Testis (tissue), 2 donors: Measurements from ENCODE around the gene KRTAP2-3.

Experiments
- POLR2A ChIP-seq: fragments of 450-650 bp; IDR thresholded peaks from one replicate; pipeline ENCODE4 v1.6.1; 2017; ENCODE audit warnings: antibody characterized with exemption, mild to moderate bottlenecking, moderate library complexity
- TF ChIP-seq, protein P1 (sequence below), 3 experiments: fragments of 450-650 bp in 2 of 3; fragments of 200-600 bp in 1 of 3; sonication (generic) in 1 of 3; IDR thresholded peaks; one replicate each; pipeline ENCODE4 v1.5.1; 2016 to 2019; ENCODE audit warnings: antibody characterized with exemption in 3 of 3, mild to moderate bottlenecking in 2 of 3, moderate library complexity in 1 of 3

DNA sequence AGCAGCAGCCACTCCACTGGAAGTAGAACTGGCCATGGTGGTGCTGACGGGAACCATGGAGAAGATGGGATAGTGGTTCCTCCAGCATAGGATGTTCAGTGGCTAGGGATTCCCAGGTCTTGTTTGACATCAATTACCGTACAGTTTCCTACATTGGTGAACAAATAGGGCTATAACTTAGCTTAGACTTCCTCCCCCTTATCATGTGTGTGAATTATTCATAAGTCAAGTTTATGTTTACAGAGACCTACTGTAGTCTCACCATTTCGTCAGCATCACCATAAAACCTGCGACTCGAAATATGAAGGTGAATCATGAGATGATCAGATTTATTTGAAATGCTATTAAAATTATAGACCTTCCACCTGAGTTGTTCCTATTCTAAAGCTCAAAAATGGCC lies 1.2 kb downstream of the KRTAP2-3 start:
- TF ChIP-seq, protein P1, sequence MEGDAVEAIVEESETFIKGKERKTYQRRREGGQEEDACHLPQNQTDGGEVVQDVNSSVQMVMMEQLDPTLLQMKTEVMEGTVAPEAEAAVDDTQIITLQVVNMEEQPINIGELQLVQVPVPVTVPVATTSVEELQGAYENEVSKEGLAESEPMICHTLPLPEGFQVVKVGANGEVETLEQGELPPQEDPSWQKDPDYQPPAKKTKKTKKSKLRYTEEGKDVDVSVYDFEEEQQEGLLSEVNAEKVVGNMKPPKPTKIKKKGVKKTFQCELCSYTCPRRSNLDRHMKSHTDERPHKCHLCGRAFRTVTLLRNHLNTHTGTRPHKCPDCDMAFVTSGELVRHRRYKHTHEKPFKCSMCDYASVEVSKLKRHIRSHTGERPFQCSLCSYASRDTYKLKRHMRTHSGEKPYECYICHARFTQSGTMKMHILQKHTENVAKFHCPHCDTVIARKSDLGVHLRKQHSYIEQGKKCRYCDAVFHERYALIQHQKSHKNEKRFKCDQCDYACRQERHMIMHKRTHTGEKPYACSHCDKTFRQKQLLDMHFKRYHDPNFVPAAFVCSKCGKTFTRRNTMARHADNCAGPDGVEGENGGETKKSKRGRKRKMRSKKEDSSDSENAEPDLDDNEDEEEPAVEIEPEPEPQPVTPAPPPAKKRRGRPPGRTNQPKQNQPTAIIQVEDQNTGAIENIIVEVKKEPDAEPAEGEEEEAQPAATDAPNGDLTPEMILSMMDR (IDR thresholded peaks at IDR 0.05), result no peak
- no peak for TF ChIP-seq POLR2A
